ENCODE measurements around the gene VWA3B.

Gene VWA3B

DNA sequence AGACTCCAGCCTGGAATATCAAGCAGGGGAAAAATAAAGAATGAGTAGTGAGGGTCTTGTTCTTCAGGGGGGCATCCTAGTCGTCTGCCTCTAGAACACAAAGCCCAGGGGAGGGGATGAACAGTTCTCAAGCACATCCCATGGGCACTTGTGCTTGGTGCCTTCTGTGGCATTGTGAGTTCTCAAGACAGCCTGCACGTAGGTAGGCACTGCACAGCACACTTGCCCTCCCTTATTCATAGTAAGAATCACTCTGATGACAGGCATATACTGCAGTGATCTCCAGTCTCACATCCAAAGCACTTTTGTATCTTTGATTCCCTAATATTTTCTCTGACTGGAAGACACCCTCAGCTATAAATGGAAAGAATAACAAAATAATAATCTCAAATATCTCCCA, 154.6 kb downstream of the VWA3B start:
- no peak overlapping the region for H3K27ac ChIP-seq
- no peaks in the 10 kb centered on the region for H3K36me3 ChIP-seq
- no peak for DNase-seq
- no peaks in the 10 kb centered on the region for H3K4me1 ChIP-seq
- H3K4me3 ChIP-seq: no peak overlapping the region
- intact Hi-C loops (cut with DNase I; ENCODE audit: low total_unique reads): no loop called here
- TF ChIP-seq, protein P1, sequence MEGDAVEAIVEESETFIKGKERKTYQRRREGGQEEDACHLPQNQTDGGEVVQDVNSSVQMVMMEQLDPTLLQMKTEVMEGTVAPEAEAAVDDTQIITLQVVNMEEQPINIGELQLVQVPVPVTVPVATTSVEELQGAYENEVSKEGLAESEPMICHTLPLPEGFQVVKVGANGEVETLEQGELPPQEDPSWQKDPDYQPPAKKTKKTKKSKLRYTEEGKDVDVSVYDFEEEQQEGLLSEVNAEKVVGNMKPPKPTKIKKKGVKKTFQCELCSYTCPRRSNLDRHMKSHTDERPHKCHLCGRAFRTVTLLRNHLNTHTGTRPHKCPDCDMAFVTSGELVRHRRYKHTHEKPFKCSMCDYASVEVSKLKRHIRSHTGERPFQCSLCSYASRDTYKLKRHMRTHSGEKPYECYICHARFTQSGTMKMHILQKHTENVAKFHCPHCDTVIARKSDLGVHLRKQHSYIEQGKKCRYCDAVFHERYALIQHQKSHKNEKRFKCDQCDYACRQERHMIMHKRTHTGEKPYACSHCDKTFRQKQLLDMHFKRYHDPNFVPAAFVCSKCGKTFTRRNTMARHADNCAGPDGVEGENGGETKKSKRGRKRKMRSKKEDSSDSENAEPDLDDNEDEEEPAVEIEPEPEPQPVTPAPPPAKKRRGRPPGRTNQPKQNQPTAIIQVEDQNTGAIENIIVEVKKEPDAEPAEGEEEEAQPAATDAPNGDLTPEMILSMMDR (IDR thresholded peaks at IDR 0.05): no peak
- no peaks in the 10 kb centered on the region for H3K9me3 ChIP-seq
- H3K27me3 ChIP-seq: no peaks in the 10 kb centered on the region

DNA sequence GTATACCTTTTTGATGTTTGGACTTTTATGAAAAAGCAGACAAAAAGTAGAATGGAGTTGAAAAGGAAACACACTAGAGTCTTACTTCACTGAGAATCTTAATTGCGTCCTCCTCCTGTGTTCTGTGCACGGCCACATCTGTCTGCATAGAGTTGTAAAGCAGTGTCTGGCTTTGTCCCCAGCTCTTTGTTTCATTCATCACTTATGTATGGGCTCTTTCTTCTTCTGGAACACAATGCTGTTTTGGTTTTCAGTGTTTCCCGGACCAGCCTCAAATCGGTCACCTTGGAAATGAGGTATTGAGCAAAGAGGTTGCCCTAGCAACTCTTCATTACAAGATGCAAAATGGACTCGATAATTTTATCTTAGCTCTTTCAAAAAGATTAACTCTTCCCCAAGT, 155.0 kb downstream of the VWA3B start:
- DNase-seq: no peak
- intact Hi-C loops (cut with DNase I; ENCODE audit: low total_unique reads): no loop called here
- Histone ChIP-seq H3K9me3 (no peaks in the 10 kb centered on the region), H3K27ac (no peak overlapping the region), H3K4me1 (no peaks in the 10 kb centered on the region), H3K27me3 (no peaks in the 10 kb centered on the region), H3K4me3 (no peak overlapping the region), H3K36me3 (no peaks in the 10 kb centered on the region)
- TF ChIP-seq, protein P1 (IDR thresholded peaks at IDR 0.05): no peak

GRCh38 chr2:98245491-98245890, 158.5 kb downstream of the VWA3B start:
- Histone ChIP-seq H3K27me3 (no peaks in the 10 kb centered on the region), H3K4me1 (no peaks in the 10 kb centered on the region), H3K36me3 (no peaks in the 10 kb centered on the region), H3K27ac (no peak overlapping the region), H3K4me3 (no peak overlapping the region), H3K9me3 (peaks cover 0 to 3% (median 2%) of the 10 kb centered on the region in 3 donors)
- TF ChIP-seq, protein P1 (IDR thresholded peaks at IDR 0.05): no peak
- intact Hi-C loops (cut with DNase I; ENCODE audit: low total_unique reads): no loop called here
- no peak for DNase-seq

DNA sequence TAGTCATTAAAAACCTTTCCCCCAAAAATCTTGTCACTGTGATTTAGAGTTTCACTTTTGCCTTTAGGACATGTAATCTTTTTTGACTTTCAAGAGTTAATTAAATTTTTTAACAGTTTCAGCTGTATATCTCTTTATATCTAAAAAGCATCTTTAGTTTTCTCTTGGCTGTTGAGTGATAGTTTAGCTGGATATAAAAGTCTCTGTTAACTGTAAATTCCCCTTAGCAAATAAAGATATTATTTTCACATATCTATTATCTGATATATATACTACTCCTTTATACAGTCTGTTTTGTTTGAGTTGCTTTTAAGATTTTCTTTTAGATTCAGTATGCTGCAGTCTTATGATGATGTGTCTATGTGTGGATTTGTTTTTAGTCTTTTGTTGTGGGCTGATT, 160.4 kb downstream of the VWA3B start:
- Histone ChIP-seq H3K27me3 (no peaks in the 10 kb centered on the region), H3K4me1 (no peaks in the 10 kb centered on the region), H3K36me3 (no peaks in the 10 kb centered on the region), H3K4me3 (no peak overlapping the region), H3K27ac (no peak overlapping the region), H3K9me3 (peaks cover 0 to 3% (median 2%) of the 10 kb centered on the region in 3 donors)
- DNase-seq: no peak
- TF ChIP-seq, protein P1 (IDR thresholded peaks at IDR 0.05): no peak
- intact Hi-C loops (cut with DNase I; ENCODE audit: low total_unique reads): no loop called here

DNA sequence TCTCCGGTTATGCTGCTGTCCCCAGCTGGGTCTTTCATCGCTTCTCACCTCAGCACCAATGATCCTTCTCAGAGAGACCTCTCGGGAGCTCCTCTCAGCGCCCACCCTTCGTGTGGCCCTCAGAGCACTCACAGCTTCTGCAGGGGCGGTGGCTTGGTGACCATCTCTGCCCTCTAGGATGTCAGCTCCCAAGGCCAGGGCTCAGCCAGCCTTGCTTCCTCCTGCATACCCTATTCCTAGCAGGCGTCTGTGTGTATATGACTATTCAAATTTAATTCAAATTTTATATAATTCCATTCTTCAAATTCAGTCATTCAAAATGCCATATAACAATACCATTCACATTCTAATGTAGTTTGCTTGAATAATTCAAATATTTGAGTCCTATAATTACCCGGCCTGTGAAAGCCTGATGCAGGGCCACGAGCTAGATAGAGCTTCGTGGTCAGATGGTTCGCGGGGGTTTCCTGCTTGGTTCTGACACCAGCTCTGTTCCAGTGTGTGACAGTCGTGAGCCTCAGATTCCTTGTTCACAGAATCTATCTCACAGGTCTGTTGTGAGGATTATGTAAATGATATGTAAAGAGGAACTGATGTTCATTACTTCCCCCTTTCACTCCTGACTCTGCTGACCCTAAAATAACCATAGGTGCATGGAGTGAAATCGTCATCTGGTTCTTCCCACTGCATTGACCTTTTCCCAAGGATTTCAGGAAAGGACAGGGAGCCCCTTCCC, 165.2 kb downstream of the VWA3B start:
- no peak for DNase-seq
- peaks cover 0 to 3% (median 2%) of the 10 kb centered on the region in 3 donors for H3K9me3 ChIP-seq
- H3K4me1 ChIP-seq: peaks cover 0 to 8% (median 0%) of the 10 kb centered on the region in 4 donors
- no peak overlapping the region for H3K4me3 ChIP-seq
- TF ChIP-seq, protein P1 (IDR thresholded peaks at IDR 0.05): no peak
- H3K27ac ChIP-seq: no peak overlapping the region
- intact Hi-C loops (cut with DNase I; ENCODE audit: low total_unique reads): no loop called here
- H3K36me3 ChIP-seq: no peaks in the 10 kb centered on the region
- no peaks in the 10 kb centered on the region for H3K27me3 ChIP-seq

Data from tibial artery (tissue), 4 donors.